HCT116 (cell line): ENCODE results near the gene GALNT6. TPM values are rescaled to one million over a fixed set of nuclear protein-coding genes. Genes with fewer than 3 reads are reported as not detected.

Source experiments
- ATAC-seq: fragments of 200-7000 bp; cut with Tn5 transposase; 2 replicates; pipeline ENCODE4 v1.9.1; 2020; ENCODE audit warnings: mild to moderate bottlenecking, moderate library complexity
- BruUV-seq: library from RNA; stranded (reverse); fragments of 400-500 nt; replicated peaks from 2 replicates; lab custom pipeline; 2021; lab: Mats Ljungman, UMichigan
- CTCF ChIA-PET: fragments of 300-600 bp; sonication (Branson Sonifier 250); formaldehyde crosslinking; loops from one replicate; lab custom pipeline; 2021; ENCODE audit warnings: antibody characterized with exemption; lab: Charles Lee
- POLR2A ChIA-PET: fragments of 300-600, 350-600 bp; sonication (Branson Sonifier 250); formaldehyde crosslinking; loops from one replicate; lab custom pipeline; 2021; ENCODE audit warnings: antibody characterized with exemption; lab: Charles Lee
- RAD21 ChIA-PET, 2 experiments: fragments of 300-600 bp; sonication (Branson Sonifier 250); formaldehyde crosslinking; loops; one replicate each; lab custom pipeline; 2023; ENCODE audit warnings: low total read pairs in 2 of 2; ENCODE audit not compliant: uncharacterized antibody in 2 of 2, unreplicated experiment in 2 of 2, low non-redundant PET in 1 of 2; lab: Charles Lee
- DNase-seq: peaks from one replicate; pipeline ENCODE4 v3.0.0-alpha.2; 2010; ENCODE audit warnings: low read depth, low spot score
- H2AFZ ChIP-seq: fragments of 200-600 bp; shearing (Covaris generic), sonication (generic); 2 replicates; pipeline ENCODE4 v1.6.1; 2017; ENCODE audit warnings: low read depth, mixed run types, mixed read lengths, antibody characterized with exemption, low read length; ENCODE audit not compliant: poor library complexity, severe bottlenecking
- H3K27ac ChIP-seq: 2 replicates; pipeline ENCODE4 v1.5.1; 2012; ENCODE audit warnings: low read depth, low read length
- H3K27me3 ChIP-seq: fragments of 200-600 bp; sonication (generic); 2 replicates; pipeline ENCODE4 v1.6.1; 2016; ENCODE audit warnings: mixed run types, low read length, mixed read lengths; ENCODE audit not compliant: insufficient read depth
- H3K36me3 ChIP-seq, 2 experiments: fragments of 200-500 bp in 1 of 2; fragments of 200-600 bp in 1 of 2; sonication (Bioruptor generic) in 1 of 2; sonication (generic) in 1 of 2; 2 replicates each; pipeline versions ENCODE4 v1.5.1 to v1.6.1; 2014 to 2016; ENCODE audit warnings: low read length in 2 of 2, inconsistent platforms in 1 of 2, mixed read lengths in 1 of 2, mixed run types in 1 of 2; ENCODE audit not compliant: insufficient read depth in 2 of 2, control insufficient read depth in 1 of 2
- H3K4me1 ChIP-seq, 2 experiments: fragments of 200-600 bp in 1 of 2; sonication (generic) in 1 of 2; 2 replicates each; pipeline versions ENCODE4 v1.5.1 to v1.6.1; 2012 to 2017; ENCODE audit warnings: low read length in 2 of 2, inconsistent platforms in 1 of 2, mild to moderate bottlenecking in 1 of 2, mixed read lengths in 1 of 2, mixed run types in 1 of 2, moderate library complexity in 1 of 2; ENCODE audit not compliant: insufficient read depth in 2 of 2, control insufficient read depth in 1 of 2
- H3K4me2 ChIP-seq: fragments of 200-600 bp; sonication (generic); 2 replicates; pipeline ENCODE4 v1.6.1; 2017; ENCODE audit warnings: mixed run types, low read length, mixed read lengths
- H3K4me3 ChIP-seq, 2 experiments: fragments of 200-600 bp in 1 of 2; sonication (generic) in 1 of 2; replicated peaks in 1 of 2; 2 replicates each; pipeline ENCODE4 v1.5.1; 2011 to 2016; ENCODE audit warnings: low read length in 2 of 2, control low read depth in 1 of 2, low read depth in 1 of 2, mild to moderate bottlenecking in 1 of 2, mixed read lengths in 1 of 2, mixed run types in 1 of 2
- H3K79me2 ChIP-seq: fragments of 200-600 bp; sonication (generic); 2 replicates; pipeline ENCODE4 v1.6.1; 2017; ENCODE audit warnings: mild to moderate bottlenecking, mixed run types, low read length, moderate library complexity, mixed read lengths; ENCODE audit not compliant: insufficient read depth
- H3K9ac ChIP-seq: fragments of 200-600 bp; sonication (generic); 2 replicates; pipeline ENCODE4 v1.6.1; 2016; ENCODE audit warnings: low read length, mixed read lengths
- H3K9me2 ChIP-seq: fragments of 200-600 bp; sonication (generic), shearing (Covaris generic); 2 replicates; pipeline ENCODE4 v1.6.1; 2017; ENCODE audit warnings: mixed run types, mild to moderate bottlenecking, moderate library complexity; ENCODE audit not compliant: insufficient read depth
- H3K9me3 ChIP-seq, 2 experiments: fragments of 200-500 bp in 1 of 2; fragments of 200-600 bp in 1 of 2; sonication (Bioruptor generic) in 1 of 2; sonication (generic) in 1 of 2; 2 replicates each; pipeline ENCODE4 v1.6.1; 2014 to 2017; ENCODE audit warnings: low read length in 2 of 2, mixed read lengths in 2 of 2, inconsistent platforms in 1 of 2, low read depth in 1 of 2, mild to moderate bottlenecking in 1 of 2, mixed run types in 1 of 2, moderate library complexity in 1 of 2; ENCODE audit not compliant: control insufficient read depth in 1 of 2, insufficient read depth in 1 of 2
- H4K20me1 ChIP-seq: fragments of 200-600 bp; sonication (generic), shearing (Covaris generic); 2 replicates; pipeline ENCODE4 v1.6.1; 2017; ENCODE audit warnings: mixed run types, mild to moderate bottlenecking, moderate library complexity; ENCODE audit not compliant: insufficient read depth
- ATF3 ChIP-seq: IDR thresholded peaks from 2 replicates; pipeline ENCODE4 v1.6.1; 2012
- CBX3 ChIP-seq: IDR thresholded peaks from 2 replicates; pipeline ENCODE4 v1.6.1; 2012; ENCODE audit warnings: low read depth
- CEBPB ChIP-seq: IDR thresholded peaks from 2 replicates; pipeline ENCODE4 v1.6.1; 2012; ENCODE audit warnings: low read depth
- CTCF ChIP-seq, 3 experiments: fragments of 200-600 bp in 1 of 3; sonication (generic) in 1 of 3; IDR thresholded peaks in 2 of 3; conservative IDR thresholded peaks in 1 of 3; 2 replicates each; pipeline ENCODE4 v1.5.1; 2012 to 2017; ENCODE audit warnings: low read depth in 2 of 3, low read length in 2 of 3, antibody characterized with exemption in 1 of 3, borderline replicate concordance in 1 of 3, control low read depth in 1 of 3, mild to moderate bottlenecking in 1 of 3, mixed read lengths in 1 of 3, mixed run types in 1 of 3, moderate library complexity in 1 of 3; ENCODE audit not compliant: insufficient read depth in 1 of 3
- ELF1 ChIP-seq: IDR thresholded peaks from 2 replicates; pipeline ENCODE4 v1.6.1; 2012; ENCODE audit warnings: low read depth, borderline replicate concordance
- RAD21 ChIP-seq: IDR thresholded peaks from 2 replicates; pipeline ENCODE4 v1.6.1; 2012; ENCODE audit warnings: low read depth, mild to moderate bottlenecking
- TCF7L2 ChIP-seq: IDR thresholded peaks from 2 replicates; pipeline ENCODE4 v1.7.0; 2011; ENCODE audit warnings: borderline replicate concordance, inconsistent platforms; ENCODE audit not compliant: insufficient read depth, insufficient read length; ENCODE audit errors: extremely low read depth
- YY1 ChIP-seq: IDR thresholded peaks from 2 replicates; pipeline ENCODE4 v1.6.1; 2011; ENCODE audit warnings: low read length, low read depth, moderate library complexity, mild to moderate bottlenecking; ENCODE audit not compliant: insufficient replicate concordance; ENCODE audit errors: extremely low read depth
- ZBTB33 ChIP-seq: IDR thresholded peaks from 2 replicates; pipeline ENCODE4 v1.6.1; 2011; ENCODE audit warnings: mild to moderate bottlenecking, low read length, moderate library complexity; ENCODE audit not compliant: insufficient replicate concordance; ENCODE audit errors: extremely low read depth
- ZFX ChIP-seq: fragments of 450-650 bp; IDR thresholded peaks from 2 replicates; pipeline ENCODE4 v1.6.1; 2017
- ZNF274 ChIP-seq: fragments of 200-500 bp; sonication (Bioruptor generic); IDR thresholded peaks from 2 replicates; pipeline ENCODE4 v1.6.1; 2014; ENCODE audit warnings: mild to moderate bottlenecking, low read depth, low read length, inconsistent platforms
- intact Hi-C: fragments of 100-400 bp; cut with micrococcal nuclease; formaldehyde crosslinking; loops from 2 replicates; pipeline ENCODE4 v1.10.0; 2022
- total RNA-seq: library from RNA; stranded (reverse); gene quantifications from one replicate; pipeline ENCODE4 v1.2.1, GENCODE V29; 2021; ENCODE audit not compliant: unreplicated experiment

GALNT6 gene
- total RNA-seq, 1 experiment from 2014 or later = 16.4 TPM

- intact Hi-C loops = no loop called here
- RAD21 ChIA-PET = no interaction called here
- ATAC-seq (no peak), DNase-seq (no peak)
- H2AFZ ChIP-seq = no peak overlapping the region
- no peaks in the 10 kb centered on the region for H3K27me3 ChIP-seq
- no peak overlapping the region for H3K4me3 ChIP-seq
- no peaks in the 10 kb centered on the region for H3K9me2 ChIP-seq
- H3K27ac ChIP-seq = no peak overlapping the region
- no peaks in the 10 kb centered on the region for H4K20me1 ChIP-seq
- CTCF ChIA-PET = no interaction called here
- H3K9ac ChIP-seq = no peak overlapping the region
- H3K9me3 ChIP-seq = no peaks in the 10 kb centered on the region
- H3K36me3 ChIP-seq = no peaks in the 10 kb centered on the region
- no TSS peak for BruUV-seq
- H3K4me1 ChIP-seq = peaks cover 16 to 23% of the 10 kb centered on the region in 2 experiments
- TF ChIP-seq ZBTB33 (no peak), ATF3 (no peak), ELF1 (no peak), CBX3 (no peak), ZFX (no peak), YY1 (no peak), CTCF (IDR thresholded peaks at IDR 0.05 in 2 of 3, conservative IDR thresholded peaks at IDR 0.05 in 1 of 3; ENCODE audit: borderline replicate concordance in 1 of 3, insufficient read depth in 1 of 3, low read depth in 2 of 3, low read length in 2 of 3) (no peak), RAD21 (no peak), TCF7L2 (no peak), ZNF274 (no peak), CEBPB (no peak)
- H3K79me2 ChIP-seq = no peaks in the 10 kb centered on the region
- no peak overlapping the region for H3K4me2 ChIP-seq
- POLR2A ChIA-PET = no interaction called here
Observed at GRCh38 chr12:51369581-51369980, 21.6 kb downstream of the GALNT6 start.
